ENCODE measurements around the gene FBXW11.

The FBXW11 gene

DNA sequence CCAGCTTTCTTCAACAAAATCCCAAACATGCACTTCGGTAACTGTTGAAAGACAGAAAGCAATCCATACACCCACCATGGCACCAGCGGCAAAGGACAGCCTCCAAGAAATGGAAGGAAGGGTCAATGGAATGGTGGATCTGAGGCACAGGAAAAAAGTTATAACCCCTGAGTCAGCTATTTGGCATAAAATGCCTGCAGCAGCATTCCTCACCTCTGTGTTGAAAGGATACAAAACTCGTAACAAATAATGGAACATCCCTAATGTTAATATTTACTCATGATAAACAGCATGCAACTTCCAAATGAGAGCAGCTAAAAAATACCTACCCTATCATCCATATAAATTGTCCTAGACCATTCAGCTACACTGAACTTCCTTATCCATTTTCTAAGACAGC, 9.4 kb downstream of the FBXW11 start:
- no peak for DNase-seq (ENCODE audit: low read depth)
- TF ChIP-seq, protein P1, sequence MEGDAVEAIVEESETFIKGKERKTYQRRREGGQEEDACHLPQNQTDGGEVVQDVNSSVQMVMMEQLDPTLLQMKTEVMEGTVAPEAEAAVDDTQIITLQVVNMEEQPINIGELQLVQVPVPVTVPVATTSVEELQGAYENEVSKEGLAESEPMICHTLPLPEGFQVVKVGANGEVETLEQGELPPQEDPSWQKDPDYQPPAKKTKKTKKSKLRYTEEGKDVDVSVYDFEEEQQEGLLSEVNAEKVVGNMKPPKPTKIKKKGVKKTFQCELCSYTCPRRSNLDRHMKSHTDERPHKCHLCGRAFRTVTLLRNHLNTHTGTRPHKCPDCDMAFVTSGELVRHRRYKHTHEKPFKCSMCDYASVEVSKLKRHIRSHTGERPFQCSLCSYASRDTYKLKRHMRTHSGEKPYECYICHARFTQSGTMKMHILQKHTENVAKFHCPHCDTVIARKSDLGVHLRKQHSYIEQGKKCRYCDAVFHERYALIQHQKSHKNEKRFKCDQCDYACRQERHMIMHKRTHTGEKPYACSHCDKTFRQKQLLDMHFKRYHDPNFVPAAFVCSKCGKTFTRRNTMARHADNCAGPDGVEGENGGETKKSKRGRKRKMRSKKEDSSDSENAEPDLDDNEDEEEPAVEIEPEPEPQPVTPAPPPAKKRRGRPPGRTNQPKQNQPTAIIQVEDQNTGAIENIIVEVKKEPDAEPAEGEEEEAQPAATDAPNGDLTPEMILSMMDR (conservative IDR thresholded peaks at IDR 0.05; ENCODE audit: low read length) = no peak

DNA sequence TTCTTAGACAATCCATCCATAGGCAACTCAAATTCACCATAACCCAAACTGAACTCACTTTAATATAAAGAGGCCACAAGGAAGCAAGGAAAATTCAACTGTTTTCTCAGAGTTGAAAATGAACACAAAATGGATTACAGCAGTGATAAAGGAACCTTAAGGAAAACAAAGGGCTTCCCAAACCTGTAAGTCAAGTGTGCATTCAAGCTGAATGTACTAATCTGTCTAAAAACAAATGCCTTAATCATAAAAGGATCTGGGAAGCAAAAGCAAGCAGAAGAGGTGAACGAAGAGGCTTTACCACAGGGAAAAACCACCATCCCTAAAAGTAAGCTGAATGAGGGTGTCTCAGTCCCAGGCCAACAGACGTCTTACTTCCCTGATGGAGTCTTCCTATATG, 13.6 kb downstream of the FBXW11 start:
- H3K4me3 ChIP-seq (ENCODE audit: low read length) = no peak overlapping the region
- TF ChIP-seq, protein P1 (conservative IDR thresholded peaks at IDR 0.05; ENCODE audit: low read length) = no peak
- DNase-seq (ENCODE audit: low read depth) = no peak

More for the DNA sequence above, 9.4 kb downstream of the FBXW11 start:
- no peak overlapping the region for H3K4me3 ChIP-seq (ENCODE audit: low read length)

DNA sequence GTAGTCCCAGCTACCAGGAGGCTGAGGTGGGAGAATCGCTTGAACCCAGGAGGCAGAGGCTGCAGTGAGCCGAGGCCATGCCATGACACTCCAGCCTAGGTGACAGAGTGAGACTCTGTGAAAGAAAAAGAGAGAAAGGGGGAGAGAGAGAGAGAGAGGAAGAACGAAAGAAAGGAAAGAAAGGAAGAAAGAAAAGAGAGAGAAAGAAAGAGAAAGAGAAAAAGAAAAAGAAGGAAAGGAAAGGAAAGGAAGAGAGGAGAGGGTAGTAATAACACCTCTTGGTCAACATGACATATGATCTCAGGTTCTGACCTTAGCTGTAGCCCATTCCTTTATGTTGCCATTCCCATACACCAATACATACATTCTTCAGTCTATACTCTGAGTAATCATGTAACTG, 14.1 kb downstream of the FBXW11 start:
- TF ChIP-seq, protein P1 (conservative IDR thresholded peaks at IDR 0.05; ENCODE audit: low read length) = no peak
- H3K4me3 ChIP-seq (ENCODE audit: low read length) = no peak overlapping the region
- no peak for DNase-seq (ENCODE audit: low read depth)

DNA sequence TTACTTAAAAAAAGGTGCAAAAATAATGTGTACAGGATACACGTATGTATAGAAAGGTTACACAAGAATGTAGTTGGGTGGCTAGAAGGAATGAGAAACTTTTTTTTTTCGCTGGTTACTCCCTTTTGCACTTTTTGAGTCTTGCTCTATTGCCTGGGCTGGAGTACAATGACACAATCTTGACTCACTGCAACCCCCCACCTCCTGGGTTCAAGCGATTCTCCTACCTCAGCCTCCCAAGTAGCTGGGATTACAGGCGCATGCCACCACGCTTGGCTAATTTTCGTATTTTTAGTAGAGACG, 15.8 kb downstream of the FBXW11 start:
- no peak for DNase-seq (ENCODE audit: low read depth)
- no peak overlapping the region for H3K4me3 ChIP-seq (ENCODE audit: low read length)
- TF ChIP-seq, protein P1 (conservative IDR thresholded peaks at IDR 0.05; ENCODE audit: low read length) = no peak

DNA sequence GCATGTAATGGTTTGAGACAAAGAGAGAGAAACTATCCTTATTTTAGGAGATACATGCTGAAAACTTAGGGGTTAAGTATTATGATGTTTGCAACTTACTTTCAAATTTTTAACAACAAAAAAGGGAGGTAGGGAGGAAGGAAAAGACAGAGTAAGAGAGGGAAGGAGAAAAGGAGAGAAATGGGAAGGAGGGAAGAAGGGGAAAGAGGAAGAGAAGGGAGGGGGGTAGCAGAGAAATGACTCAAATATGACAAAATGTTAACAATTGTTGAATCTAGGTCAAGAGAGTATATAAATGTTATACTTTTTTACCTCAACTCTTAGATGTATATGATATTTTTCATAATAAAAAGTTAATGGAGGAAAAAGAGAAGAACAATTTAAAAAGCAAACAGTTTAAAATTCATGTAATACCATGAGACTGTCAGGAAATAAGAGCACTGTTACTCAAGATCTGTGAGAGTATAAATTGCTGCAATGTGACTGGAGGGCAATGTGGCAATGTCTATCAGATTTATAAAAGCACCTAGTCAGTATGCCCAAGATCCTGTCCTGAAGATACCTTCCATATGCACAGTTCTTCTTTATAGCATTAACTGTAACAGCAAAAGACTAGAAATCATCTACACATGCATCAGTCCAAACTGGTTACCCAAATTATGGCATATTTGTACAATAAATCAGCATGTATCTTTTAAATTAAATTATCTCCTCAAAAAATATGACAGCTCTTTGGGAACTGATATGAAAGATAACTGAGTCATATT, 16.3 kb downstream of the FBXW11 start:
- TF ChIP-seq, protein P1 (conservative IDR thresholded peaks at IDR 0.05; ENCODE audit: low read length) = no peak
- no peak overlapping the region for H3K4me3 ChIP-seq (ENCODE audit: low read length)
- peak; percentile 12 for DNase-seq (ENCODE audit: low read depth)

DNA sequence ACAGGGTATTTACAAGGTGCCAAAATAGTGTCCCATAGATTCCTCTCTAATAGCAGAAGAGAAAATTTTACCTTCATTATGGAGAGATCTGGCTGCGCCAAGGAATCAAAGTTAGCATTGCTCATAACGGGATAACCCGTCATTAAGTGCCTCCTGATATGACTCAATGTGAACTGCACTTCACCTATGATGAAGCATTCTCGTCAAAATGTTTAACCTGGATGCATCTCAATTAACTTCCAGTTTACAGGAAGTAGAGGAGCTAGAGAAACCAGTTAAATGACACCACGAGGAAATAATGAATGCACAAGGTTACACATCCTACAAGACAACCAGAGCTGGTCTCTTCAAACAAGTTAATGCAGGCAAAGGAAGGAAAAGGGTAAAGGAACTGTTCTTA, 17.2 kb downstream of the FBXW11 start:
- TF ChIP-seq, protein P1 (conservative IDR thresholded peaks at IDR 0.05; ENCODE audit: low read length) = no peak
- no peak for DNase-seq (ENCODE audit: low read depth)

DNA sequence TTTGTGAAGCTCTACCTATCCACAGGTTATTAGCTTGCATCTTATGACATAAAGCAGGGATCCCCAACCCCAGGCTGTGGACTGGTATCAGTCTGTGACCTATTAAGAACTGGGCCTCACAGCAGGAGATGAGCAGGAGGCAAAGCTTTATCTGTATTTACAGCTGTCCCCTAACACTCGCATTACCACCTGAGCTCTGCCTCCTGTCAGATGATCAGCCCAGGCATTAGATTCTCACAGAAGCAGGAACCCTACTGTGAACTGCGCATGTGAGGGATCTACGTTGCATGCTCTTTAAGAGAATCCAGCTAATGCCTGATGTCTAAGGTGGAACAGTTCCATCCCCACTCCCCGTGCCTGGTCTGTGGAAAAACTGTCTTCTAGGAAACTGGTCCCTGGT, 19.7 kb downstream of the FBXW11 start:
- TF ChIP-seq, protein P1 (conservative IDR thresholded peaks at IDR 0.05; ENCODE audit: low read length) = no peak
- no peak overlapping the region for H3K4me3 ChIP-seq (ENCODE audit: low read length)
- no peak for DNase-seq (ENCODE audit: low read depth)

More for the DNA sequence above, 17.2 kb downstream of the FBXW11 start:
- no peak overlapping the region for H3K4me3 ChIP-seq (ENCODE audit: low read length)

Data from AG10803 (cell line).